Breast epithelium (tissue), 3 donors: ENCODE data around the gene HOXC10.

Experiments
- CTCF ChIP-seq, 3 donors: fragments of 450-650 bp; IDR thresholded peaks; one replicate each; pipeline ENCODE4 v1.5.1; 2016 to 2017; ENCODE audit warnings: antibody characterized with exemption in 3 of 3, mild to moderate bottlenecking in 3 of 3, moderate library complexity in 3 of 3
- POLR2A ChIP-seq: fragments of 450-650 bp; IDR thresholded peaks from one replicate; pipeline ENCODE4 v1.6.1; 2016; ENCODE audit warnings: antibody characterized with exemption, mild to moderate bottlenecking, moderate library complexity
- POLR2AphosphoS5 ChIP-seq, 3 donors: sonication (generic); formaldehyde crosslinking; IDR thresholded peaks; one replicate each; pipeline ENCODE4 v1.6.1; 2017; ENCODE audit warnings: antibody characterized with exemption in 3 of 3

DNA sequence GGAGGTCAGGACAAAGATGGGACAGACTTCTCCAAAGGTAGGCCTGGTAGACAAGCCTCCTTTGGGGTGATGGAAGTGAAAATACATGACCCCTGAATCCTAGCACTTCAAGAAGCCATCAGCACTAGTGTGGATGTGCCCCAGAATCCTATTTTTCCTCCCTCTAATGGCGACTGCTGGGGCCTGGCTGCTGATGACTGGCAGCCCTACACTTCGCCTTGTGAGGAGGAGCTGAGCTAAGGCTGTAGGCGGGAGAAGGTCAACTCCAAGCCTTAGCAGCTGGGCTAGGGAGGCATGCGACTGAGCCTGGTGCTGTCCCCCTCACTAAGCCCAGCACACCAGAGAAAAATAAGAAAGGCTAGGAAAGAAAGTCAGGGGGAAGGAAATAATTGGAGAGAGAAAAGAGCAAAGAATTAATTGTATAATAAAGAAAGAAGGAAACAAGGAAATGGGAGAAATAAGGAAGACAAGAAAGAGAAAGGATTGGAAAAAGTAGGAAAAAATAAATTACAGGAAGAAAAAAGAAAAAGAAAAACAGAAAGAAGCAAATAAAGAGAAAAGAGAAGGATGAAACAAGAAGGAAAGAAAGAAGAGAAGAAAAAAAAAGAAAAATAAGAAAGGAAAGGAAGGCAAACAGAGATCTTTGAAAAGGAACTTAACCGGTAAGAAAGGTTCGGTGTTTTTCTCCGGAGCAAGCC is 4.7 kb upstream of the HOXC10 start:
- no peak for TF ChIP-seq CTCF (IDR thresholded peaks at IDR 0.05)
- TF ChIP-seq POLR2A = no peak
- TF ChIP-seq POLR2AphosphoS5 (IDR thresholded peaks at IDR 0.05) = no peak
